Retina (tissue), 1 donor: ENCODE results near the gene TMEM222.
A peak's percentile ranks its signal among the peaks of the same experiment; 100 is the strongest.

Experiments used
- DNase-seq: peaks from one replicate; pipeline ENCODE4 v3.0.0-alpha.2; 2016

Gene TMEM222

DNA sequence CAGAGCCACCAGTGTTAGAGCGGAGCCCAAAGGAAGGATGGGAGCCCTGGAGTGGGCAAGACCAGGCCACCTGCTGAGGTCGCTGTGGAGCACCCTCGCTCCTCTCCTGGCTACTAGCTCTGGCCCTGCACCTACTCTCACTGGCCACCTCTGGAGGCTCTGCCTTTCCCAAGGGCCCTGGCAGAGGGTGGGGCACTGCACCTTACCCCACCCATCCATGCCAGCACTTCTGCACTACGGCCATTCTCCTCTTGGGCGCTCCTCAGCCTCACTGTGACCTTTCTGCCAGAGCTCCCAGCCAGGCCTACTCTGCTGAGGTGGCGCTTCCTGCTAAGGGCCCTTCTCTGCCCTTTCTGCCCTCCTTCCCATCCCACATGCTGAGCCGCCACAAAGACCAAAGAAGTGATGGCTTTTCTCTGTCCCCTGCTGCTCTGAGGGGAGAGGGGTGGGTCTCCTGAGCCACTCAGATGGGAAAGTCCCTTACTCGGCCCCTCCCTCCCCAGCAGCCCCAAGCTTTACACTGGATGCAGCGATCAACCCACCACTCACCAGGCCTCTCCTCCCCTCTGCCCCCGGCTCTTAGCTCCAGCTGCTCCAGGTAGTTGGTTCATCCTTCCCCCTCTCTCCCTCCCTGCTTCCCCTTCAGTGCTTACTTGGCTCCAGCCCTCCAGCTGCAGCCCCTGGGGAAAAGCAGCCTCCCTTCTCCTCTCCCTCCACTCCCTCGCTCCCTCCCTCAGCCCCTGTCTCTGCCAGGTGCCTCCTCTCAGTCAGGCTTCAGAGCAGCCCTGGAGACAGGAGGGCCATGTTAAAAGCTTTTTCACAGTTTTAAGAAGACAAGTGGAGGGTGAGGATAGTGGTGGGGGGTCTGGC is 14.8 kb upstream of the TMEM222 start:
- DNase-seq, result peak; percentile 71

DNA sequence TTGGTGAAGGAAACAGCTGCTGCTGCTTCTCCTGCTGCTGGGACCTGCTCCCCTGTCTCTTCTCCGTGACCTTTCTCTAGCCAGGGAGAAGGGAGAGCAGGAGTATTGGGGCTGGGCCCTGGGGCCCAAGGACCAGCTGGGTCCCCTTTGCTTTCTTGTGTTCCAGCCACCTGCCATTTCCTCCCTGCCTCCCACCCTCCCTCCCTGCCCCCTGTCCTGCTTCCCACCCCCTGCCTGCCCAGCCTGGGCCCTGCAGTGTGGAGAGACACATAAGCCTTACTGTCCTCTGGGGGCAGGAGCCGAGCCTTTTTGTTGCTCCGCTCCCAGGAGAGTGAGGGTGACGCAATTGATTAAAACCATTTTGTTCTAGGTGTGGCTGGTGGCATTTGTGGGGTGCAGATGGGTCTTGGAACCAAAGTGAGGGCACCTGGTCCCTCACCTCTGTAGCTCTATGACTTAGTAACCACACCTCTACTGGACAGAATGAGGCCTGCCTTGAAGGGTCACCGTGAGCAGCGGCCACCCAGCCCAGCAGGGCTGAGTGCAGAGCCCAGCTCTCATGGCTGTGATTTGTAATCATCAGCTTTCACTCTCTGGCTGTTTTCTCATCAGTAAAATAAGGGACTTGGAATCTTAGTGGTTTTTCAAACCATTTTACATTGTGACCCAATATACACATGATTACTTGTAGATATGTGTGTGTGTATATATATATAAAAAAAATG is 13.9 kb upstream of the TMEM222 start:
- peak; percentile 46 for DNase-seq

DNA sequence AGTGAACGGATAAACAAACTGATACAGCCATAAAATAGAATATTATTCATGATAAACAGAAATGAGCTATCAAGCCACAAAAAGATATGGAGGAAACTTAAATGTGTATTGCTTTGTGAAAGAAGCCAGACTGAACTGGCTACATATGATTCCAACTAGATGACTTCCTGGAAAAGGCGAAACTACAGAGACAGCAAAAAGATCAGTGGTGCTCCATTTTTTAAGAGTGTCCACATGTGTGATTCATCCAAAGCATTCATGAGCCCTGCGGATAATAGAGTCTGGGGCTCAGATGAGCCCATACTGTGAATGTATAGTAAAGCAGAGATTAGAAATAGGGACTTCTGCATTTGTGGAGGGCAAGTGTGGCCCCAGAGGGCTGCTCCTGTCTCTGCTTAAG is 7.8 kb upstream of the TMEM222 start:
- DNase-seq, result no peak

DNA sequence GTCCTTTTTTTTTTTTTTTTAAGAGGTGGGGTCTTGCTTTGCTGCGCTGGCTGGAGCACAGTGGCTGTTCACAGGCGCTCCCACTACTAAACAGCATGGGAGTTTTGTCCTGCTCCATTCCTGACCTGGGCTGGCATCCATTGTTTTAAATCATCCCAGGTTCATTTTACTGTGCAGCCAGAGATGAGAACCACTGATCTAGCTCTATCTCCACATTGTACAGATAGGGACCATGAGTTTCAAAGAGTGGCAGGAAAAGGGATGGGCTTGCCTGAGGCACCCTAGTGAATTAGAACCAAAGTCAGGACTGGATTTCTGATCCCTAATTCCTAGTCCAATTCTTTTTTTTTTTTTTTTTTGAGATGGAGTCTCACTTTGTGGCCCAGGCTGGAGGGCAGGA is 7.2 kb upstream of the TMEM222 start:
- no peak for DNase-seq

DNA sequence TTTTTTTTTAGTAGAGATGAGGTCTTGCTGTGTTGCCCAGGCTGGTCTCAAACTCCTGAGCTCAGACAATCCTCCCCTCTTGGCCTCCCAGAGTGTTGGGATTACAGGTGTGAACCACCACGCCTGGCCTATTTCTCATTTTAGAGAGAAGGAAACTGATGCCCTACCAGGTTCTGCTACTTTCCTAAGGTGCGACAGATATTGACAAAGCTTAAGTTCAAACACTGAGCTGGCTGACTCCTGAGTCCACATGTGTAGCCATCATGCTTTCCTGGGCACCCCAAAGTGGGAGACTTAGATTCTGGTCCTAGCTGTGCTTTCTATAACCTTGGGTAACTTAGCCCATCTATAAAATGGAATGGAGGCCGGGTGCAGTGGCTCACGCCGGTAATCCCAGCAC is 5.1 kb upstream of the TMEM222 start:
- no peak for DNase-seq

DNA sequence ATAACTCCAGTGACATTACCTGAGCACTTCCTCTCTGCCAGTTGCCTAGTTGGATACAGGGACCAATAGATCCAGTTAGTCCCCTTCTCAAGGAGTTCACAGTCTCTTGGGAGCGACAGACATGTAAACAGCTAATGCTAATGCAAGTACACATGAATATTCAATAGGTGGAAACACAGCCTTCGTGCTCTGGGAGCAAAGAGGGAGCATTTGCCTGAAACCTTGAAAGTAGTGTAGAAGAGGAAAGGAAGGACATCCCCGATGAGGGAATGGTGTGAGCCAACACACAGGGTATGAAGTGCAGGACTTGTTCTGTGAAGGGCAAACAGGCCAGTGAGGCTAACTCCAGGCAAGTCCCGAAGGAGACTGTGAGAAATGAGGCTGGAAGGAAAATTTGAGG is 3.8 kb upstream of the TMEM222 start:
- no peak for DNase-seq

DNA sequence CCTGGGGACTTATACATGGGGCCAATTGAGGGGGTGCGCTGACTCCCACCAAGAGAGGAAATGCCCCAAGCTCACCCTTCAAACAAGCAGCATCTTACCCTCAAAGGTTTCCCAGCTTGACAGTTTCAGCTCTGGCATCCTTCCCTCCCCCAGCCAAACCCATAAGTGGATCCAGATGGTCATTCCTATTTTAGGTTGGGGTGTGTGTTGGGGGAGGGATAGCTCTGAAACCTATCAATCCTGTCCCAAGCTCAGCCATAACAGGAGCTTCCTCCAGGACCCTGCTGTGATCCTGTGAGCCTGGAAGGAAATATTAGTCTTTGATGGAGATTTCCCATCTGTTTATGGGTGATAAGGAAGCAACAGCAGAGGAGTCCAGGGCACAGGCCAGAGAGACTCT is 3.4 kb upstream of the TMEM222 start:
- DNase-seq, result no peak

DNA sequence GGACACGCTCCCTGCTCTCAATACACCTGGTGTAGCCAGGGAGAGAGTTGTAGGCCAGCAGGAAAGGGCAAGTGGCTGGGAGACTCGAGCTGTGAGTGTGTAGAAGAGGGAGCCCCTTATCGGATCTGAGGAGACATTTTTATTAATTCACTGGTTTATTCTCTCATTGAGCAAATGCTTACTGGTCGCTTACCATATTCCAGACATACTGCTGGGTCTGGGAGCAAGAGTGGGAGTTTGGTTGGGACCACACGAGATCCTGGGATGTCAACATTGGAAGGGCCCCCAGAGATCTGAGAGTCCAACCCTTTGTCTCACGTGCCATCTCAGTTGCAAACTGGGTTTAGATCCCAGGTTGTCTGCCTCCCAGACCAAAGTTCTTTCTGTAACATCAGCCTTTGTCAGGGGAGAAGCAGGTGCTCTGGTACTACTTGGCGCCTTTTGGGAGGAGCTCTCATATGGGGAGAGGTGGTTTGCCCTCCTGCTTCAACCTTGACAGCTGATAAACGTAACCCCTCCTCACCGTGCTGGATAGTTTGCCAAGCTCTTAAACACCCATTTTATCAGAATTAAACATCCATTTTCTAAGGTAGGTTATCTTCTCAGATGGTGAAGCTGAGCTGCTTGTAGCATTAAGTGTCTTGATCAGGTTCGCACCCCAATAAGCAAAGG is 742 bp downstream of the TMEM222 start:
- DNase-seq, result no peak

DNA sequence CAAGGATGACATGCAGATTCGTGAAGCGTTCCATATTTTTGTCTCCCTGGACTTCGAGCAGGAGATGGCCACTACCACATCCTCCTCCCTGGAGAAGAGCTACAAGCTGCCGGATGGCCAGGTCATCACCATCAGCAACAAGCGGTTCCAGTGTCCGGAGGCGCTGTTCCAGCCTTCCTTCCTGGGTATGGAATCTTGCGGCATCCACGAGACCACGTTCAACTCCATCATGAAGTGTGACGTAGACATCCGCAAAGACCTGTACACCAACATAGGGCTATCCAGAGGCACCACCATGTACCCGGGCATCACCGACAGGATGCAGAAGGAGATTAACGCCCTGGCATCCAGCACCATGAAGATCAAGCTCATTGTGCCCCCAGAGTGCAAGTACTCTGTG is 3.3 kb downstream of the TMEM222 start:
- no peak for DNase-seq

DNA sequence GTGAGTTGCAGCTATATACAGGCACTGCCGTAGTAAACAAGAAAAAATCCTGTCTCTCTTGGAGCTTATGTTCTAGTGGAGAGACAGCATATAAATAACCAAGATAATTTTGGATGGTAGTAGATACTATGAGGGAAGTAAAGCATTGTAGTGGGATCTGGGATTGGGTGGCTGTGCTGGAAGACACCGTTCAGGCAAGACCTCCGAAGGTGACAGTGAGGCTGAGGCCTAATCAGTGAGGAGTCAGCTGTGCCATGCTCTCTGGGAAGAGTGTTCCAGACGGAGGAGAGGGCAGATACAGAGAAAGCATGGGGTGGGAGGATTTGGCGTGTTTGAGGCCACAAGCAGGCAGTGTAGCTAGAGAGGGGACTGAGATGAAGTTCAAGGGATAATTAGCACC is 6.0 kb downstream of the TMEM222 start:
- DNase-seq, result no peak

DNA sequence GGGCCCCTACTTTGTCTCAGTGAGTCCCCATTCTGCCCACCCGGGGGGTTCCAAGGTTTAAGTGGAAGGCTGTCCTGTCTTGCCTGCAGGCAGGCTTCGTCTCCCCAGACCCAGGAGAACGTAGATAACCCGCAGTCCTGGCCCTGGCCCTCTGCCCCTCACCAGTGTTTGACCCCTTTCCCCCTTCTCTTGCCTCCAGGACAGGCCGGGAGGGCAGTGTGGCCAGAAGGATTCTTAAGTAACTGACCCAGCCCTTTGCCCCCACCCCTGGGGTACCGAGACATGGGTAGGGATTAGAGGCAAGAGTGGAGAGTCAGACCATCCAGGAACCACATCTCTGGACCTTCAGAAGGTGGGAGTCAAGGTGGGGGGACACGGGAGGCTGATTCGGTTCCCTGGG is 8.8 kb downstream of the TMEM222 start:
- DNase-seq, result no peak

DNA sequence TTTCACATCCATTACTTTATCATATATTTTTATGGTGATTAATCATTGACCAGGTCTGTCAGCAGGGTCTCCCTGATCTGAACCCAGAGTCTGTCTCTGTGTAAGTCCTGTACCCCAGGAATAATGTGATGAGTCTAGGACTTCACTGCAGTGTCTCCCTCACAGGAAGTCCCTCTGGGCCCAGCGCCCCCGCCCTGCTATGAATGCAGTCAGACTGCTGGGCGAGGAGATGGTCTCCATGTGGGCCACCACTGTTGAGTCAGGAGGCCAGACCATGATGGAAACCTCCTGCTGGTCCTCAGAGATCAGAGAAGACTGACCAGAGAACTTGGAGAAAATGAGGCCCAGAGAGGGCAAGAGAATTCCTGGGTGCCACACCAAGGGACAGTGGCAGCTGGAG is 9.5 kb downstream of the TMEM222 start:
- no peak for DNase-seq

DNA sequence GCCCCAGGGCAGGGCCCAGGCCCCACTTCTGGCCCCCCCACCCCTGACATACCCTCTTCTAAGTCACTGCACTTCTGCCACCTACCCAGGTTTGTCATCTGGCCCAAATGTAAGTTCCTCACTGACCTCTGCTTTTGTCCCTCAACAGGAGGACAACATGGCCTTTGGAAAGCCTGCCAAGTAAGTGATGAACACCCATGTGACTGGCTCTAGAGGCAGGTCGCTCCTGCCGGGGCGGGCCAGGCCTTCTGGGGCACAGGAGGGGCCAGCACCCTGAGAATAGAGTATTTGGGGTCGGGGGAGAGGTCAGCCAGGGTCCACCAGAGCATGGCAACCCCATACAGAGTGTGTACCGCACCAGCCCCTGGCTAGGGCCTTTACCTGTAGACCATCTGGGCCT is 10.0 kb downstream of the TMEM222 start:
- DNase-seq, result no peak

DNA sequence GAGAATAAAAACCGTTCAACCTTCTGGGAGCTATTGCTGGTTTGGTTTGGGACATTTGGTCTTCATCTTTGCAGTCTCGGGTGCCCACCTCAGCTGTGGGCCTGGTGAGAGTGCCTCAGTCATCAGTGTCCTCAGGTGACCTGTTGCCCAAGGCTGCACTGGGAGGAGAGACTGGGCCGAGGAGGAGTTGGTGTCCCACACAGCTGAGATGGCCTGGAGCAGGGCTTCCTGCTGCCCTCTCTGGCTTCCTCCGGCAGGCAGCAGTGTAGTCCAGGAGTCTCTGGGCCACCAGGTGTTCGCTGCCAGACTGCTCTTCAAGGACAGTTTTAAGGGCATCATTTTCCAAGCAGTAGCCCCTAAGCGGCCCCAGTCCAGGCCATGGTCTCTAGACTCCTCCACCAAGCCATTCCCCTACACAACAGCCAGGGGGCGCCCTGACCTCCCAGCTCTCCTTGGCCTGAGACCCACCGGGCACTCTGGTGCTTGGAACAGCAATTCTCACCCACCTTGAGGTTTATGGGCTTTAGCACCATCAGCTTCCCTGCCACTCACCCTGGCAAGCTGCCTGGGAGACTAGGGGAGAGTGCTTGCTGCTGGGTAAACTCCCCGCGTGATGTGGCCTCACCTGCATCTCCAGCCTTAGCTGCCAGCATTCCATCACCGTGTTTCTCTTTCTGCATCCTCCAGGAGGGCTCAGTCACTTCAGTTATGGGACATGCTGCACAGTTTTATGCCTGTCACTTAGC is 10.7 kb downstream of the TMEM222 start:
- DNase-seq, result peak; percentile 57

DNA sequence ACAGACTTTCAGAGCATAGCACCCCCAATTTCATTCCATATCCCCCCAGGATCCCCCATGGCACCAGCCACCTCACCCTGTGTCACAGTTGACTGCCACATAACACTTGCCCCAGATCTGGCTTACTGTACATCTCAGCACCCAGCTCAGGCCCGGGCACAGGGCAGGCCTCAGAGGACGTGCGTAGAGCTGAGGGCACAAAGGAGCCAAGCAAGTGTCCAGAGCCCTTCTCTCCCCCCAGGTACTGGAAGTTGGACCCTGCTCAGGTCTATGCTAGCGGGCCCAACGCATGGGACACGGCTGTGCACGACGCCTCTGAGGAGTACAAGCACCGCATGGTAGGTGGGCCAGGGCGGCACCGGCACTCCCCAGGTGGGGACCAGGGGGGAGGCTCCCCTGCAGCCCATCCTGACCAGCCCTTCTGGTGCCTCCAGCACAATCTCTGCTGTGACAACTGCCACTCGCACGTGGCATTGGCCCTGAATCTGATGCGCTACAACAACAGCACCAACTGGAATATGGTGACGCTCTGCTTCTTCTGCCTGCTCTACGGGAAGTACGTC is 11.8 kb downstream of the TMEM222 start:
- DNase-seq, result no peak

DNA sequence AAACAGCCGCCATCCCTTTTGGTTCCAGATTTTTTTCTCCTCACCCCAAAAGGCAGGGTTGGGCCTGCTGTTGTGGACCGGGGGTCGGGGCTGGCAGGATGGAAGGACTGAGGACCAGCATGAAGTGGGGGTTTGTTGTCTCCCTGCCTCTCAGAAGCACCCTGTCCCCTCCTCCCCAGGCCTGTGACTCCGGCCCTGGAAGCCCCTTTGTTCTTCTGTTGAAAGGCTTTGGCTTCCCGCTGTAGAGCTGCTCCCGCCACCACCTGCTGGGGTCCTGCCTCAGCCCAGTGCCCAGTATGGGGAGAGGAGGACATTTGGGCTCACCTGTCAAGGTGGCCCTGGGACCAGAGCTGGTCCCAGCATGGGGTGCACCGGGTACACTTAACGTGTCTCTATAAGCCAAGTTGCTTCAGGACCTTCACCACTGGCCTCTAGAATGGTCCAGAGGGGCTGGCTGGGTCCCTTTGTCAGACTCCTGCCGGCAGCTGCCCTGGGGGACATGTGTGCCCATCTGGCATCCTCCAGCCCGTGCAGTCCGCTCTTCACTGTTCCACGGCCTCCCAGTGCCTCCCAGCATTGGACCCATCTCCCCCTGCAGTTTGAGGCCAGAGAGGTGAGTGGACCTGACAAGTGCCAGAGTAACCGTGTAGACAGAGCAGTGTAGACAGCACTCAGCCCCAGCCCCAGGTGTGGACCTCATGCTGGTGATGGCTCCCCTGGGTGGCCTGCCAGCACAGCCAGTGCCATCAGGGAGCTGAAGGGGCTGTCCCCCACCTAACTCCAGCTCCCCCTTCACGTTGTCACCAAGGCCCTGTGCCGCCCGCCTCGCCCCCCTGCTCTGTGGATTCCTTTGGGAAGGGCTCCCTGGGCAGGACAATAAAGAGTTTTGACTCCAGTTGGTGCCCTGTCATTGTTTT is 13.8 kb downstream of the TMEM222 start:
- DNase-seq, result no peak

DNA sequence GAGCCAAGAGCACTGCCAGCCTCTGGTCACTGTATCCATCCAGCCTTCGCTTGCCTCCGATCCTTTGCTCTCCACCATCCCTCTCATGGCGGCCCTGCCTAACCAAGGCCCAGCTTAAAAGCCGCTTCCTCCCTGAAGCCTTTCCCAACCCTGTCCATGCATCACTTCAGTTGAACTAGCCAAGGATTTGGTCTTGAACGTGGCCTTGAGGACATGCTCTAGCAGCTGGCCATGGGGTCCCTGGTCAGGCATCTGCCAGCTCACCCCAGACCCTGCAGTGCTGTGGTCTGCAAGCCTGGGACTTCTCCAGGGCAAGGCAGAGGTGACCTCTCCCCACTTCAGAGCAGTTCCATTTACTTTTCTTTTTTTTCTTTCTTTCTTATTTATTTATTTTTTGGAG is 14.8 kb downstream of the TMEM222 start:
- DNase-seq, result no peak

DNA sequence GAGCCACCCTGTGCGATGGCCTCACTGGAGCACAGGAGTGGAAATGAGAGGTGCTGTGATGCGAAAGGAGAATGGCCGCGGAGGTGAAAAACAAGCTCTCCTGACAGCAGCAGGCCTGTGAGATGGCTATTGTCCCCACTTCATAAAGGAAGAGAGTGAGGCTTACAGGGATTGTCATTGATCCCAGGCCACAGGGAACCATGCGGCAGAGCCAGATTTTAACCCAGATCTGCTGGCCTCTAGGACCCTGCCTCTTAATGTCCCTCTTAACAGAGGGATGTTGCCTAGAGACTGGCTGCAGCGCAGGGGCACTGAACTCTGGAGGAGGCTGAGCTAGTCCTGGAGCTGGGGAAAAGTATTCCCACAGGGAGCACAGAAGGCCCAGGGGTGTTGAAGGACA is 16.8 kb downstream of the TMEM222 start:
- DNase-seq, result no peak

DNA sequence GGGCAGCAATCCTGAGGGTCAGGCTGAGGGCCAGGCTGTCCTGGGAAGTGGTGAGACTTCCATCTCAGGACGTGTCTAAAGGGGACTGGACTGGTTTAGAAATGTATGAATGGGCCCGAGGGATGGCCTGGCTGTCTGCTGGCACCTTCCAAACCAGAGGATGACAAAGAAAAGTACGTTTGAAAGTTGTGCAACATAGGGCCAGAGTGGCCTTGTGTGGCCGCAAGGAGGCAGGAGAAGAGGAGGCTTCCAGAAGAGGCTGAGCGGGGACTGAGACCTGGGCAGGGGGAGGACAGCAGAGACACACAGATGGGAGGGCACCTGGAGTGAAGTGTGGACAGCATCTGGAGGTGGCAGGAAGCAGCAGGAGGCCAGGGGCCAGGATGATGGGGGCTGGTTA is 17.2 kb downstream of the TMEM222 start:
- DNase-seq, result no peak

DNA sequence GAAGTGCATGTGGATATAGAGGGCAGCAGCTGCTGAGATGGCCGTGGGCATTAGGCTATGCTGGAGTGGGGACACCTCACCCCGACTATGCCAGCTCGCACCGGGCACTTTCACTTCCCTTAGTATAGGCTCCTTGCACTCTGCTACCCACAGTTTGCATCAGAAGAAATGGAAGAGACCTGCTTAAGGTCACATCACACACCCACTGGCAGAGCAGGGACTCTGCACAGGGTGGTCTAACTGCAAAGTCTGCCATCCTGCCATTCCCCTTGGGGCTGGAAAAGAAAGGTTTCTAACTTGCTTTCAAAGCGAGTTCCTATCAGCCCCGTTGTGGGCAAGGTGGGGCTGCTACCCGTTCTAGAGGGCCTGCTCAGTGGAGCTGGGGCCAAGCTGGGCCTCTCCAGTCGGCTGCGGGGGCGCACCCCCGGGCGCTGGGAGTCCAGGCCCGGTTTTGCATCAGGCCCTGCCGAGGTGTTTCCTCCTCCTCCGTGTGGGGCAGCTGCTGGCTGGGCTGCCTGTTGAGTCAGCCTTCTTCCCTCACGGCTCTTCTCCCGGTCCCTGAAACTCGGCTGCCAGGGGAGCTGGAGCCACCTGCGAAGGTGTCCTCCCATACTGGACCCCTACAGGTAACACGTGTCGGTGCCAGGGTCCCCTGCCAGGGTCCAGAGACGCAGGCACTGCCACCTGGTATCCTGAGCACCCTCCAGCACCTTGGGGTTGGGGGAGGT is 19.7 kb downstream of the TMEM222 start, which contains the start of gene SYTL1:
TSS of gene SYTL1 (plus strand) at position 498 of the 728 bp plus-strand sequence. CDS start 3,313 bp downstream, outside the sequence.
- DNase-seq, result peak; percentile 23

DNA sequence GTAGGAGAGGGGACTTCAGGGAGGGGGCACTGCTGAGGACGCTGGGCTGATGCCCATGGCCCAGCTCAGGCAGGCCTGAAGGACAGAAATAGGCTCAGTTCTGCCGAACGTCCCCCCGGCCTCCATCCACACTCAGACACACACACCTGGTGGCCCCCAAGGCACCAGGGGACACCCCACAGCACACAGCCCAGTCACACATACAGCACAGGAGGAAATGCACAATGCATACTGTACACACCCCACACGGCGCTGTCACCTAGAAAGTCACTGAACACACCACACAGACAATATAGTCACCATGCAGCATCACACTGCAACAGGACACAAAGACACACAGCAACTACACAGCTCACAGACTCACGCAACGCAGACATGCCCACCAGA is 20.4 kb downstream of the TMEM222 start:
- DNase-seq, result no peak
